H1 (cell line): Measurements from ENCODE around the gene HECTD3. TPM values are rescaled to one million over a fixed set of nuclear protein-coding genes. Genes with fewer than 3 reads are reported as not detected.

Experiments
- CTCF ChIA-PET: fragments of 300-600 bp; sonication (Branson Sonifier 250); formaldehyde crosslinking; loops from one replicate; lab custom pipeline; 2021; ENCODE audit not compliant: partially characterized antibody; lab: Charles Lee
- POLR2A ChIA-PET: fragments of 300-600 bp; sonication (Branson Sonifier 250); formaldehyde crosslinking; loops from one replicate; lab custom pipeline; 2021; ENCODE audit warnings: inconsistent platforms; ENCODE audit not compliant: partially characterized antibody; lab: Charles Lee
- DNase-seq, 2 experiments: peaks; one replicate each; pipeline versions ENCODE4 v3.0.0 to v3.0.0-alpha.2; 2010 to 2022; ENCODE audit warnings: low spot score in 2 of 2, low read depth in 1 of 2, mixed read lengths in 1 of 2
- FAIRE-seq: peaks from 2 replicates; lab custom pipeline; 2011; peaks lifted over from hg19 to GRCh38; lab: Jason Lieb, UNC
- H2AFZ ChIP-seq: 2 replicates; pipeline ENCODE4 v1.8.1; 2012; ENCODE audit warnings: low read length, inconsistent platforms
- H2AK5ac ChIP-seq: 2 replicates; pipeline ENCODE4 v1.6.1; 2013; ENCODE audit warnings: low read depth, low read length
- H2BK120ac ChIP-seq: replicated peaks from 2 replicates; pipeline ENCODE3; 2013; ENCODE audit warnings: low read depth, low read length, inconsistent platforms
- H2BK12ac ChIP-seq: 2 replicates; pipeline ENCODE4 v1.6.1; 2013; ENCODE audit warnings: low read depth, low read length
- H2BK15ac ChIP-seq: 2 replicates; pipeline ENCODE4 v1.6.1; 2013; ENCODE audit warnings: low read length
- H2BK20ac ChIP-seq: 2 replicates; pipeline ENCODE4 v1.6.1; 2013; ENCODE audit warnings: low read length
- H2BK5ac ChIP-seq: 2 replicates; pipeline ENCODE4 v1.6.1; 2013; ENCODE audit warnings: low read depth, low read length
- H3K14ac ChIP-seq: 2 replicates; pipeline ENCODE4 v1.6.1; 2013; ENCODE audit warnings: inconsistent platforms; ENCODE audit not compliant: insufficient read length
- H3K18ac ChIP-seq: 2 replicates; pipeline ENCODE4 v1.6.1; 2013; ENCODE audit warnings: low read length; ENCODE audit errors: extremely low read depth
- H3K23ac ChIP-seq: 2 replicates; pipeline ENCODE4 v1.6.1; 2013; ENCODE audit warnings: inconsistent platforms; ENCODE audit not compliant: insufficient read length
- H3K23me2 ChIP-seq: 2 replicates; pipeline ENCODE4 v1.6.1; 2013; ENCODE audit warnings: low read depth, low read length
- H3K27ac ChIP-seq: 2 replicates; pipeline ENCODE4 v1.6.1; 2011; ENCODE audit warnings: low read depth, low read length, inconsistent platforms
- H3K27me3 ChIP-seq, 4 experiments: replicated peaks in 1 of 4; 1 replicate in 1 of 4; 2 replicates in 3 of 4; pipeline versions ENCODE4 v1.6.1 to v1.8.1; 2011 to 2013; ENCODE audit warnings: low read length in 3 of 4, mild to moderate bottlenecking in 3 of 4, inconsistent platforms in 2 of 4, mixed read lengths in 2 of 4, moderate library complexity in 1 of 4; ENCODE audit not compliant: control insufficient read depth in 3 of 4, insufficient read depth in 3 of 4; ENCODE audit errors: extremely low read depth in 1 of 4
- H3K36me3 ChIP-seq, 4 experiments: 2 replicates each; pipeline versions ENCODE4 v1.6.1 to v1.8.1; 2011 to 2013; ENCODE audit warnings: mild to moderate bottlenecking in 4 of 4, low read length in 3 of 4, moderate library complexity in 2 of 4, control low read depth in 1 of 4, inconsistent platforms in 1 of 4; ENCODE audit not compliant: insufficient read depth in 4 of 4, control insufficient read depth in 2 of 4
- H3K4ac ChIP-seq: replicated peaks from 2 replicates; pipeline ENCODE3; 2013; ENCODE audit warnings: low read length, low read depth, mixed read lengths, inconsistent platforms; ENCODE audit not compliant: insufficient read length
- H3K4me1 ChIP-seq, 4 experiments: replicated peaks in 1 of 4; 1 replicate in 1 of 4; 2 replicates in 3 of 4; pipeline versions ENCODE4 v1.6.1 to v1.8.1; 2011 to 2013; ENCODE audit warnings: low read length in 3 of 4, inconsistent platforms in 2 of 4, mixed read lengths in 1 of 4; ENCODE audit not compliant: insufficient read depth in 4 of 4, control insufficient read depth in 3 of 4
- H3K4me2 ChIP-seq, 2 experiments: 2 replicates each; pipeline versions ENCODE4 v1.6.1 to v1.8.1; 2011 to 2013; ENCODE audit warnings: low read depth in 2 of 2, low read length in 2 of 2, control low read depth in 1 of 2, inconsistent platforms in 1 of 2, mild to moderate bottlenecking in 1 of 2; ENCODE audit not compliant: insufficient read depth in 1 of 2
- H3K4me3 ChIP-seq, 4 experiments: fragments of 200-600, 300-600 bp in 1 of 4; sonication (generic), shearing (Covaris generic), sonication (Bioruptor Twin) in 1 of 4; 2 replicates each; pipeline versions ENCODE4 v1.5.1 to v1.8.1; 2011 to 2016; ENCODE audit warnings: low read length in 4 of 4, low read depth in 3 of 4, control low read depth in 2 of 4, inconsistent platforms in 2 of 4, mild to moderate bottlenecking in 2 of 4, mixed read lengths in 1 of 4, moderate library complexity in 1 of 4; ENCODE audit not compliant: insufficient read depth in 2 of 4; ENCODE audit errors: extremely low read depth in 1 of 4
- H3K56ac ChIP-seq: replicated peaks from 2 replicates; pipeline ENCODE3; 2013; ENCODE audit warnings: low read depth, mild to moderate bottlenecking, mixed read lengths, low read length, inconsistent platforms; ENCODE audit not compliant: insufficient read length
- H3K79me1 ChIP-seq: 2 replicates; pipeline ENCODE4 v1.6.1; 2013; ENCODE audit warnings: low read depth, low read length, control low read depth
- H3K79me2 ChIP-seq, 2 experiments: 2 replicates each; pipeline versions ENCODE4 v1.6.1 to v1.8.1; 2012 to 2013; ENCODE audit warnings: low read length in 2 of 2, mild to moderate bottlenecking in 2 of 2, inconsistent platforms in 1 of 2; ENCODE audit not compliant: insufficient read depth in 2 of 2, control insufficient read depth in 1 of 2
- H3K9ac ChIP-seq, 4 experiments: replicated peaks in 1 of 4; 1 replicate in 1 of 4; 2 replicates in 3 of 4; pipeline versions ENCODE4 v1.6.1 to v1.8.1; 2011 to 2013; ENCODE audit warnings: low read depth in 3 of 4, low read length in 3 of 4, control low read depth in 2 of 4, mild to moderate bottlenecking in 2 of 4, moderate library complexity in 2 of 4, inconsistent platforms in 1 of 4; ENCODE audit errors: extremely low read depth in 1 of 4
- H3K9me3 ChIP-seq, 2 experiments: 2 replicates each; pipeline versions ENCODE4 v1.6.1 to v1.8.1; 2012 to 2013; ENCODE audit warnings: mild to moderate bottlenecking in 2 of 2, moderate library complexity in 2 of 2, control low read depth in 1 of 2, inconsistent platforms in 1 of 2, low read depth in 1 of 2, low read length in 1 of 2, mixed read lengths in 1 of 2; ENCODE audit not compliant: insufficient read depth in 2 of 2
- H4K20me1 ChIP-seq, 2 experiments: replicated peaks in 1 of 2; 2 replicates each; pipeline versions ENCODE3 to v1.8.1; 2011 to 2013; ENCODE audit warnings: inconsistent platforms in 2 of 2, low read length in 2 of 2, mild to moderate bottlenecking in 1 of 2; ENCODE audit not compliant: insufficient read depth in 2 of 2, control insufficient read depth in 1 of 2
- H4K5ac ChIP-seq: 2 replicates; pipeline ENCODE4 v1.6.1; 2013; ENCODE audit warnings: low read length, low read depth, mixed read lengths, inconsistent platforms; ENCODE audit not compliant: insufficient read length
- H4K8ac ChIP-seq: 2 replicates; pipeline ENCODE4 v1.8.0; 2013; ENCODE audit warnings: mild to moderate bottlenecking, moderate library complexity, low read length, inconsistent platforms; ENCODE audit not compliant: insufficient read depth; ENCODE audit errors: extremely low read depth
- H4K91ac ChIP-seq: replicated peaks from 2 replicates; pipeline ENCODE3; 2013; ENCODE audit warnings: low read length, mixed read lengths, inconsistent platforms; ENCODE audit not compliant: insufficient read length
- BACH1 ChIP-seq: IDR thresholded peaks from 2 replicates; pipeline ENCODE4 v1.6.1; 2012; ENCODE audit warnings: low read length, improper control_type of control experiment
- BCL11A ChIP-seq, 2 experiments: IDR thresholded peaks; one replicate each; pipeline ENCODE4 v1.6.1; 2011; ENCODE audit warnings: low read depth in 2 of 2, low read length in 2 of 2, mild to moderate bottlenecking in 2 of 2
- CBX5 ChIP-seq: fragments of 300-800, 300-1000 bp; sonication (generic); IDR thresholded peaks from 2 replicates; pipeline ENCODE4 v1.7.1; 2016; ENCODE audit warnings: antibody characterized with exemption, low read length, low read depth
- CHD2 ChIP-seq: IDR thresholded peaks from 2 replicates; pipeline ENCODE4 v1.6.1; 2012; ENCODE audit warnings: low read length, improper control_type of control experiment
- EZH2 ChIP-seq: fragments of 200-600 bp; sonication (generic); IDR thresholded peaks from 2 replicates; pipeline ENCODE4 v1.7.1; 2012; ENCODE audit warnings: low read depth, mild to moderate bottlenecking, moderate library complexity, low read length, inconsistent platforms; ENCODE audit not compliant: severe bottlenecking
- GTF2F1 ChIP-seq: IDR thresholded peaks from 2 replicates; pipeline ENCODE4 v1.6.1; 2012; ENCODE audit warnings: low read depth, low read length, improper control_type of control experiment, borderline replicate concordance
- HDAC6 ChIP-seq: IDR thresholded peaks from one replicate; pipeline ENCODE4 v1.7.1; 2012; ENCODE audit warnings: low read depth, mild to moderate bottlenecking, inconsistent platforms, low read length, moderate library complexity
- KDM4A ChIP-seq: IDR thresholded peaks from one replicate; pipeline ENCODE4 v1.7.1; 2012; ENCODE audit warnings: low read depth, mild to moderate bottlenecking, moderate library complexity, low read length, inconsistent platforms; ENCODE audit not compliant: severe bottlenecking
- NRF1 ChIP-seq: IDR thresholded peaks from 2 replicates; pipeline ENCODE4 v1.6.1; 2011; ENCODE audit warnings: mild to moderate bottlenecking, low read depth, low read length, improper control_type of control experiment
- RAD21 ChIP-seq, 2 experiments: IDR thresholded peaks in 1 of 2; conservative IDR thresholded peaks in 1 of 2; 2 replicates each; pipeline ENCODE4 v1.6.1; 2011; ENCODE audit warnings: low read depth in 2 of 2, low read length in 2 of 2, improper control_type of control experiment in 1 of 2, inconsistent platforms in 1 of 2, mild to moderate bottlenecking in 1 of 2, moderate library complexity in 1 of 2
- RBBP5 ChIP-seq: IDR thresholded peaks from 2 replicates; pipeline ENCODE4 v1.7.1; 2012; ENCODE audit warnings: low read depth, mild to moderate bottlenecking, inconsistent platforms, low read length, moderate library complexity, borderline replicate concordance
- RXRA ChIP-seq: IDR thresholded peaks from 2 replicates; pipeline ENCODE4 v1.6.1; 2011; ENCODE audit warnings: low read depth, mild to moderate bottlenecking, low read length, moderate library complexity; ENCODE audit not compliant: insufficient read depth
- SP1 ChIP-seq: IDR thresholded peaks from 2 replicates; pipeline ENCODE4 v1.6.1; 2011; ENCODE audit warnings: low read depth, low read length
- TCF12 ChIP-seq: IDR thresholded peaks from 2 replicates; pipeline ENCODE4 v1.6.1; 2011; ENCODE audit warnings: low read depth, mild to moderate bottlenecking, low read length
- WGBS, 2 experiments: shearing (Covaris generic) in 1 of 2; methylation state at CpG; one replicate each; pipeline versions ENCODE4 v1.1.6 to v1.1.7; 2013 to 2015; ENCODE audit warnings: low lambda C conversion rate in 2 of 2, mixed read lengths in 2 of 2, inconsistent platforms in 1 of 2, low coverage in 1 of 2, missing lambda C conversion rate in 1 of 2; ENCODE audit not compliant: insufficient replicate concordance in 2 of 2, insufficient coverage in 1 of 2, insufficient read length in 1 of 2; ENCODE audit errors: extremely low coverage in 1 of 2, missing lambda C conversion rate in 1 of 2; 5-methylcytosine and 5-hydroxymethylcytosine counted together
- polyA plus RNA-seq, 7 experiments: library from polyadenylated mRNA; depleted of rRNA in 3 of 7; stranded (reverse) in 5 of 7; unstranded in 2 of 7; fragments of >200 nt in 5 of 7; fragments of 200-250 nt in 2 of 7; gene quantifications; 1 replicate in 5 of 7; 2 replicates in 1 of 7; 4 replicates in 1 of 7; pipeline versions ENCODE4 v1.2.1 to v1.2.3, GENCODE V29; 2011 to 2013; ENCODE audit warnings: missing spikeins in 2 of 7, mixed read lengths in 2 of 7
- total RNA-seq: library from RNA; stranded (reverse); fragmentation: NEBNext Ultra II Directional; extraction: Animal tissue kit (Norgen Biotek cat#: 25700); gene quantifications from 2 replicates; pipeline ENCODE4 v1.2.1, GENCODE V29; 2021

HECTD3 gene
- total and polyA plus RNA-seq, 2 of the 8 experiments (the other 6 are each of a cell fraction or from before 2014, with no cell fraction given), result 32.9 to 52.7 TPM

DNA sequence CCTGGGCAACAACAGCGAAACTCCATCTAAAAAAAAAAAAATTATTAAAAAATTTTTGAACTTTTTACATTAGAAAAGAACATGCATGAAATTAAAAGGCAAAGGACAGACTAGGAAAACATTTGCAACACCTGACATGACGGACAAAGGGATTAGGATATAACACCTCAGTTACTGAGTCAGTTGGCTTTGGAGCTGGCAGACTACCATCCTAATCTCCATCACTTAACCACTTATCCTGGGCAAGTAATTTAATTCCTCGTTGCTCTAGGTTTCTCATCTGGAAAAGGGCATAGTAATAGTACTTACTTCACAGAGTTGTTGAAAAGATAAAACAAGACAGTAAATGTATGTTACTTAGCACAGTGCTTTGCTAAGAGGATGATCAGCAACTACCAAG lies 11.9 kb downstream of the HECTD3 start:
- CTCF ChIA-PET, result interaction anchor here (0.7 to 3.1 kb wide), 7 partner anchors 10 to 349 kb away, joined by 3 to 7 read pairs (median 4); no protein-coding TSS in a partner anchor
- no peak overlapping the region for H2AK5ac ChIP-seq
- WGBS, 2 experiments, result 89% methylated on average over 3 of the region's 3 CpGs; no CpG with 5 or more reads in 1 of the 2 experiments
- TF ChIP-seq TCF12, result no peak
- no peak for TF ChIP-seq NRF1
- no peak for TF ChIP-seq RBBP5
- no peak for TF ChIP-seq HDAC6
- no peak for TF ChIP-seq CHD2
- TF ChIP-seq RAD21 (IDR thresholded peaks at IDR 0.05 in 1 of 2, conservative IDR thresholded peaks at IDR 0.05 in 1 of 2; ENCODE audit: low read depth in 2 of 2, low read length in 2 of 2), result no peak
- no peak for TF ChIP-seq SP1
- TF ChIP-seq BCL11A (IDR thresholded peaks at IDR 0.05; ENCODE audit: low read depth in 2 of 2, low read length in 2 of 2), result no peak
- TF ChIP-seq RXRA, result no peak
- no peak for TF ChIP-seq GTF2F1
- no peak for TF ChIP-seq CBX5
- no peak for TF ChIP-seq KDM4A
- no peak for TF ChIP-seq EZH2
- TF ChIP-seq BACH1, result no peak

More for the DNA sequence above, 11.9 kb downstream of the HECTD3 start:
- no peak for FAIRE-seq
- DNase-seq, result no peak
- Histone ChIP-seq H4K20me1 (peaks cover 0 to 6% of the 10 kb centered on the region in 2 experiments), H3K27me3 (no peaks in the 10 kb centered on the region), H2BK120ac (no peak overlapping the region), H3K14ac (no peak overlapping the region), H3K23me2 (no peaks in the 10 kb centered on the region), H3K9ac (no peak overlapping the region), H3K4me1 (no peaks in the 10 kb centered on the region), H2BK15ac (no peak overlapping the region), H3K4ac (no peak overlapping the region), H2BK5ac (no peak overlapping the region), H4K8ac (no peak overlapping the region), H3K9me3 (no peaks in the 10 kb centered on the region), H4K5ac (no peak overlapping the region), H3K4me3 (no peak overlapping the region), H2BK20ac (no peak overlapping the region), H3K36me3 (peaks cover 0 to 14% (median 10%) of the 10 kb centered on the region in 4 experiments; a peak in 4 of 8 replicates), H3K18ac (no peak overlapping the region), H3K27ac (no peak overlapping the region), H2AFZ (no peak overlapping the region), H4K91ac (no peak overlapping the region), H3K56ac (no peak overlapping the region), H3K23ac (no peak overlapping the region), H3K79me1 (no peaks in the 10 kb centered on the region), H3K4me2 (no peak overlapping the region), H2BK12ac (no peak overlapping the region), H3K79me2 (no peaks in the 10 kb centered on the region)
- POLR2A ChIA-PET, result interaction anchor here (1.0 to 1.8 kb wide), 2 partner anchors 13 to 156 kb away, joined by 3 to 4 read pairs; partner anchors contain the start of genes PTCH2 and UROD
